HG03520 (cell line): ENCODE results near the gene BAG5.

Experiments
- ATAC-seq: cut with Tn5 transposase; IDR thresholded peaks from one replicate; pipeline ENCODE4 v1.9.1; 2021; ENCODE audit warnings: mild to moderate bottlenecking, moderate library complexity; ENCODE audit not compliant: unreplicated experiment

The BAG5 gene

DNA sequence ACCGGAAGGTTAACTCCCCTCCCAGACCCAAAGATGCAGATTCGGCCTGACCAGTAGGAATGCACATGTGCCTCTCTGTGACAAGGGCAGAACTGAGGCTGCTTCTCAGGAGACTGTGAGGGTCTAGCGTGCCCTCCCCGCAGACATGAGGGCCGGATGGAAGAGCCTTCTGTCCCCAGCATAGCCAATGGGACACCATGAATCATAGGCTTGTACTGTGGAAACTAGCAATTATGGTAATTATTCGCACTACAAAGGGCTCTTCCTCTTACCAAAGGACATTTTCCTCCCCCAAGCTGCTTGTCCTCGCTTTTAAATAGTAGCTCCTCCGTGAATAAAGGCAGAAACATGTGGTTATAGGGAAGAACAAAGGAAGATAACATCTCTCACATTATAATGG, 6.5 kb upstream of the BAG5 start:
- no peak for ATAC-seq

DNA sequence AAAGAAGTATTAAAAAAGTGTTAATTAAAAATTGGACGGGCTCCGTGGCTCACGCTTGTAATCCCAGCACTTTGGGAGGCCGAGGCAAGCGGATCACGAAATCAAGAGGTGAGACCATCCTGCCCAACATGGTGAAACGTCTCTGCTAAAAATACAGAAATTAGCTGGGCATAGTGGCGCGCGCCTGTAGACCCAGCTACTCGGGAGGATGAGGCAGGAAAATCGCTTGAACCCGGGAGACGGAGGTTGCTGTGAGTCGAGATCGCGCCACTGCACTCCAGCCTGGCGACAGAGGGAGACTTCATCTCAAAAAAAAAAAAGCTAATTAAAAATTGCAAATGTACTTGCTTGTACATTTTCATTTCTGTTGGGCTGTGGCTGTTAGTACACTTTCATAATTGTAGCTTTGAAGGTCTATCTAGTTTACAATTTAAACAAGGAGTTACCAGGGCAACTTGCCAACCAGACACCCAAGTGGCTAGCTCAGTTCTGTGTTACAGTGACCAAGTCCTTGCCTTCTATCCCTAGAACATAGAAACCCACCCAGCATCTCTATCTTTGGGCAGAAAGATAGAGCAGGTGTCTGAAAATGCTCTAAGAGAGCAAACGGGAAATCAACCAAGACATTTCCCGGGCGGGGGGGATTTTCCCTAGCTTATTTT, 1.5 kb upstream of the BAG5 start:
- ATAC-seq = no peak

DNA sequence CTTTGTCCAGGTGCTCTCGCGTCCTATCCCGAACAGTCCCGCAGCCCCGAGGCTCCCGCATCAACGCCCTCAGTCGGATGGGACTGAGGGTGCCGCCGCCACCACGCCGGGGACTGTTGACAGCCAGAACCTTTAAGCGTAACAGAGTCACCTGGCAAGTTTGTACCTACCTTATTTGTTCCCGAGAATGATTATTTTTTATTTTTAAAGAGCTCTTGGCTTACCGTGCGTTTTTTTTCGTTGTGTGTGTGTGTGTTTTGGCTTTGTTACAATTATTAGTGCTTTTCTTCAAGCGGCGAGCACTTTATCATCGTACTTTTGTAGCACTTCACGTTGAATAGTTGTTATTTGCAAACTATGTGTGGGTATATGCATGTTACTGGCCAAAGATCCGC, 766 bp upstream of the BAG5 start:
- ATAC-seq = no peak

DNA sequence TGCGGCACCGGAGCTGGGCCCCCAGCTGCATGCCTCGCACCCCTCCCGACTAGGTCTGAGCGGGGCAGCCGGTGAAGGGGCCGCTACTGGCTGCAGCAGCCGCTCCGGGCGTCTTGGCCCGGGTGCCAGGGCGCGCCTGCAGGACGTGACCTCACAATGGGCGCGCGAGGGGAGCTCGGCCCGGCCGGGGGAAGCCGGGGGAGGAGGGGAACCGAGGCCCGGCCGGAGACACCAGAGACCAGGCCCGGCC, 353 bp downstream of the BAG5 start:
- no peak for ATAC-seq

DNA sequence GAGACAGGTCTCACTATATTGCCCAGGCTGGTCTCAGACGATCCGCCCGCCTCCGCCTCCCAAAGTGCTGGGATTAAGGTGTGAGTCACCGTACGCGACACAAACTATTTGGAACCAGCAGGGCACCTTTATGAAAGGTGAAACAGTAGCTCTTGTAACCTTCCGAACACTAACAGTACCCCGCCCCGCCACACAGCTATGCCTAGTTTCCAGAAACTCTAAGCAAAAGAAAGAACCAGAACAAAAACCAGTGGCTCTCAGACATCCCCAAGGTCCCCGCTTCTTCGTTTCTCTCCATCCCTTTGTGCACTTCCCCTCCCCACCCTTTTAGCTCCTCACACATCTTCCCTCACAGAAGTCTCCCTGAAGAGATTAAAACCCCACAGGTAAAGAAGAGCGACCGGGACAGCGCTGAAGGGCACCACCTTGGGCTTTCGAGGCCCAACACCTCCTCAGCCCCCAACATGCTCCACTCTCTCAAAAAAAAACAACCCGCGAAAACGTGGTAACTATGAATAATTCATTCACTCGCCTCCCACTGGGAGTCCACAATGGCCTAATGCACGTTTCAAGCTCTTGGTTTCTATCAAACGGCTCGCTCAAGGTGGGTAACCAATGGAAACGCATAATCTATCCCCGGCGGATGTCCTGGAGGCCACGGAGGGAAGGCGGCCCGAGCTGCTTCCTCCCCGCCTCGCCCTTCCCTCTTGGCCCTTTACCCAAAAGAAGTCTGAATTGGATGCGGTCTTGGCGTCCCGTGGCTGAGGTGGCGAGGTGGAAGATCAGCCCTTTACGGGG, 877 bp downstream of the BAG5 start:
- peak; percentile 1 for ATAC-seq

DNA sequence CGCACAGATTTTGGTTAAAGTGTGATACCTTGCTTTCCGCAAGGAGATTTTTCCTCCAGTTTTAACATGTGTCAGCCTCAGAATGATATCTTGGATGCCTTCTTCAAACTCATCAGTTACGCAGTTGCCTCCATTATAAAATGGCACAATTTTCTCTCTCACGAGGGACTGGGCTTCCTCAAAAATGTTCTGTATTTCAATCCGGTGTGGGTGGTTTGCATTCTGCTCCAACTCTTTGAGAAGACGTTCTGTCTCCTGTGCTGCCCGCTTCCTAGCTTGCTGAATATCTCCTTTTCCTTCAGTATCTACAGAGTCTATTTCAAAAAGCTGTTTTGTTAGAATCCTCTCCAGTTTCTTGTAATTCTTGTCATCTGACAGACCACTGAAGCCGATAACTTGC, 1.8 kb downstream of the BAG5 start:
- ATAC-seq = no peak

DNA sequence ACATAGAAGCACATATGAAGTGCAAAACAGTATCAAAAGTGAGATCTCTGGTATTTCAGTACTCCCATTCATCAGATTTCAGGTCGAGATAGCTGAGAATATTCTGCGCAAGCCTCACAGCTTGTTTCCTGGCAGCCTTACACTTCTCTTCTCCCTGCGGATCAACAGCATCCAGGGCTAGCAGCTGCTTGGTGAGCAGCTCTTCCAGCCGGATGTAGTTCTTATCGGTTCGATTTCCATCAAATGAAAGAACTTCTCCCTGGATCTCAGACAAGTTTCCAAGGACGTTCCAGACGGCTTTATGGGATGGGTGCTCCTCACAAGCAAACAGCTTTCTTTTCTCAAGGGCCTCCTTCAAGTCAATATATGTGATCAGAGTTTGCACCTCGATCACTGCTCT, 2.7 kb downstream of the BAG5 start:
- no peak for ATAC-seq

DNA sequence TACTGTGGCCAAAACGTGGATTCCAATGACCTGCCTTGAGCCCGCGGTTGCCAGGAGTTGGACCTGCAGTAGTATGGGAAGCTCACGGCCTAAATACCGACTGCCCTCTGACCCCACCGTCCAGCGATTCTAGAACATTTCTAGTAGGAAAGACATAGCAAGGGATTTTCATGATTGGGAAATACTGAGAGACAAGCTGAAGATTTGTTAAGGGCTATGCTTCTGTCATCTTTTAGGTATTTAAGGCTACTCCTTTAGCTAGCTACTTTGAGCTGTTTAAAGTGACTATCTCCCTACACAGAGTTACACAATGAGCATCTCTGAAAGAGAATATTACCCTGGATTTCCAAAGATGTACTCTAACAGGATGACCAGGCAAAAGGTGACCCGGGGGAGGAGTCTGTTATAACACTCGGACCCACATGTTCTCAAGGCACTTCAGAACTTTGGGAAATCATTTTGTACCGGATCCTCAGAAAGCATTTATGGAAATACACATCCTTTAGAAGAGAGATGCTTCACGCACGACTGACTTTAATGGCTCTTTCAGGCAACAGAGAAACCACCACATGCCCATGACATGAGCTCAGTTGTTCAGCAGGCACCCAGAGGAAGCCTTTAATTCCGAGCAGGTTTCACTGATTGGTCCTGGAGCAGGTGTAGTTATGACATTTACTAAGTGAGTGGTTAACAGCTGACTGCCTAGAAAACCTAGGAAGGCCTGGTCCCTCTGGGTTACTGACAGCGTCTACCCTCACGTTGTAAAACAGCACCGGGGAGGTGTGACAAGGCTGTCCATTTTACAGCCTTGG, 4.2 kb downstream of the BAG5 start:
- ATAC-seq = no peak

DNA sequence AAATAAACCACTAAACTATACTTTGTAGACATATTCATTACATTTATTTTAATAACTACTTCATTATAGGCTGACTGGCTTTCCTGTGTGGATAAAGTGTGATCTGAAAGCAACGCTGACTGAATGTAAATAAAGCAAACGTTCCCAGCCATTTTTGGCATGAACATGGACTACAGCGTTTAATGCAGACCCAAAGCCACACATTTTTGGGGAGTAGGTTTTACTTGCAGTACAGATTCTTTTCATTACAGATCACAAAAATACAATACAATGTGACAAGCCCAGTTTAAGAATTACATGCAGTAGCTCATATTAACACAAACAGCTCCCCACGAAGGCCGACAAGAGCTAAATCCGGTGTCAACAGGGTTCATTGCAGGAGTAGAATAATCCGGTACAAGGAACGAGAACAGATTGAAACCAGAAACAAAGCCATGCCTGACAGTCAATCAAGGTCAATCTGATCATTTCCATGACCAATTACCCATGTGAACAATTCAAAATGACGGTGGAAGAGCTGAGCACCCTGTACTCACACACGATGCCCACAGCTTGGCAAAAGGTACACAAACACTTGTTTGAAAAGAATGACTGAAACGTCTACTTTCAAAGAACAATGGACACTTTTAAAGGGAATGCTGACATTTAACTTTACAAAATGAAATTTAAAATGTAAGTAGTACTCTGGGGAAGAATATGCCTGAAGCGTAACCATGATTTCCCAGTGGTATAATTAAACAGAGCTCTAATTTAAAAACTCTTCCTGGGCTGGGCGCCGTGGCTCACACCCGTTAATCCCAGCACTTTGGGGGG, 5.3 kb downstream of the BAG5 start:
- ATAC-seq = no peak

DNA sequence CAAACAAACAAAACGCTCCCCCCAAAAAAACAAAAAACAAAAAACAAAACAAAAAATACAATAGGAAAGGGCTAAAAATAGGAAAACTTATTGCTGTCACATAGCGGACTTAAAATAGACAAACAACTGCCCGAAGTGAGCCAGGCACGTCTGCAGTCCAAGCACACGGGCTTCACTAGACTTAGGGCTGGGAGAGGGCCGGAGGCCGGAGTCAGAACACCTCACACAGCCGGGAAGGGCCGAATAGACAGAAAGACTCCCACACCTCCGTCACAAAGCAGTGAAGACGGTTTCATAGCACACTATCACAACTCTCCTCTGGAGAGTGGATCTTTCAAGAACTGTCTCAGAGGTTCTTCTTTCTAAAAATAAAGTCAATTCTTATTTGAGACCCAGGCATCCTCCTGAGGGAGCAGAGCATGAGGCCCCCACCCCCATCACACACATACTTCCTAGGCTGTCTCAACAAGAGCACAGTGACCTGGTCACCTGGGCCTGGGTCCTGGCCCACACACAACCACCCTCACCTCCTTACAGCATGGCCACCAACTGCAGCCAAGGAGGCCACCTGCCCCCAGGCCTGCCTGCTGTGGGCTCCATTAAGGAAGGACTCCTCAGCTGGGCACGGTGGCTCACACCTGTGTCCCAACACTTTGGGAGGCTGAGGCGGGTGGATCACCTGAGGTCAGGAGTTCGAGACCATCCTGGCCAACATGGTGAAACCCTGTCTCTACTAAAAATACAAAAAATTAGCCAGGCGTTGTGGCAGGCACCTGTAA, 6.7 kb downstream of the BAG5 start:
- ATAC-seq = no peak

DNA sequence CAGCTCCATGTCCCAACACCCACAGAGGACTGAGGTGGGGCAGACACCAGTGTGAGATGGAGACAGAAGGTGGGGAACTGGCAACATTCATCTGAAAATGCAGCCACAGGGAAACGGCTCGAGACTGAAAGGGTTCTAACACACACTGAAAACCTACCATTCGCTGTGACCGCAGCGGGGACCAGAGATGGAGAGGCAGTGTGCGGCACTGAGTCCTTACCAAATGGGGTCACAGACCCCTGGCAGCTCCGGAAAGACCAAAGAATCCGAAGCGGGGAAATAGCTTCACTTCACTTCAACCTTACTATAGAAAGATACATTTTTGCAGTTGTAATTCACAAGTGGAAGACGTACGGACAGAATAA, 9.6 kb downstream of the BAG5 start:
- ATAC-seq = no peak

DNA sequence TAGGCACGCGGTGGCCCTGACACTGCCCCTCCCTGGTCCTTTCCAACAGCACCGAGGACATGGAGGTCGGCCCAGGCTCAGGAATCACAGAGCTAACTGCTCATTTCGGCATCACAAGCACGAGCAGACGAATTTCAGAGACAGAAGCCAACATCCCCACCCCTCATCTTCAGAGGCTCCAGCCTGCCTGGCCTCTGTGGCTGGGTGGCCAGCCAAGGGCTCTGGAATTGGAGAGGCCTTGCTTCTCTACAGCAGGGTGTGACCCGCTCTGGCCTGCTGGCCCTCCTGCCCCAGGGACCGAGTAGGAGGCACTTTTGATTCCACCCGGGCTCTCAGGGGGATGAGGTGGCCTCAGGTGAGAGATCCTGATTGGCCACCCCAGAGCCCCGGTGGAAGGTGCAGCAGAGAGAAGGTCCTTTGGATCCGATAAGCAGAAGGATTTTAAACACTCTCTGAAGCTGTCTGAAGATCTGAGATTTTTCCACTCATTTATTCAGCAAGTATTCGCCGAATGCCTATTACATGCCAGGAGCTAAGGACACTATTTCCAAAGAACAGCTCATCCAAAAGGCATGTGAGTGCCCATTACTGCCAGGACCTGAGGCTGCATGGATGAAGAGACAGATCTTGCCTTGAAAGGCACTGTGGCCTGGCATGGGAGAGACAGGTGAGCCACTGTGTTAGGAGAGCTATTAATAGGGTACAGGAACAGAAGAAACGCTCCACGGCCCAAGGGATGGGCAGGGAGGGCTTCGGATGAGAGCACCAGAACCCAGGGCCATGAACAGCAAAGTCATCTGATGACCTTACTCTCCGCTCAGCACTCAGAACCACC, 10.2 kb downstream of the BAG5 start:
- ATAC-seq = no peak

DNA sequence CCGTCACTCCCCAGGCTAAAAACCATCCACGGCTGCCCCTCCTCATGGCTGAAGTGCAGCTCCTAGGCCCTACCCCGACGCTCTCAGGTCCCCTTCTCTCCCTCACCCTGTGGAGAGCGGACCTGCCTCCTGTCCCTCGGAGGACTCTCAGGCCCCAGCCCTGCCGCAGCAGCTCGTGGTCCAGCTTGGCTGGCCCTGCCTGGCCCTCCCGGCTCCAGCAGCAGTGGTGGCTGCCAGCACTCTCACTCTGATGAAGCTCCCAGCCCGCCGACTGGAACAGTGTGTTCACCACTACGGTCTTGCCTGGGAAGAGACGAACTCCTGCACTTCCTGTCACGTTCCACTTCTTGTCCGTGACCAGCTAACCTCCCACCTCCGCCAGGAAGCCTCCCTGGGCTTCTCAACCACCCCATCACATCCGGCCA, 11.1 kb downstream of the BAG5 start:
- no peak for ATAC-seq

DNA sequence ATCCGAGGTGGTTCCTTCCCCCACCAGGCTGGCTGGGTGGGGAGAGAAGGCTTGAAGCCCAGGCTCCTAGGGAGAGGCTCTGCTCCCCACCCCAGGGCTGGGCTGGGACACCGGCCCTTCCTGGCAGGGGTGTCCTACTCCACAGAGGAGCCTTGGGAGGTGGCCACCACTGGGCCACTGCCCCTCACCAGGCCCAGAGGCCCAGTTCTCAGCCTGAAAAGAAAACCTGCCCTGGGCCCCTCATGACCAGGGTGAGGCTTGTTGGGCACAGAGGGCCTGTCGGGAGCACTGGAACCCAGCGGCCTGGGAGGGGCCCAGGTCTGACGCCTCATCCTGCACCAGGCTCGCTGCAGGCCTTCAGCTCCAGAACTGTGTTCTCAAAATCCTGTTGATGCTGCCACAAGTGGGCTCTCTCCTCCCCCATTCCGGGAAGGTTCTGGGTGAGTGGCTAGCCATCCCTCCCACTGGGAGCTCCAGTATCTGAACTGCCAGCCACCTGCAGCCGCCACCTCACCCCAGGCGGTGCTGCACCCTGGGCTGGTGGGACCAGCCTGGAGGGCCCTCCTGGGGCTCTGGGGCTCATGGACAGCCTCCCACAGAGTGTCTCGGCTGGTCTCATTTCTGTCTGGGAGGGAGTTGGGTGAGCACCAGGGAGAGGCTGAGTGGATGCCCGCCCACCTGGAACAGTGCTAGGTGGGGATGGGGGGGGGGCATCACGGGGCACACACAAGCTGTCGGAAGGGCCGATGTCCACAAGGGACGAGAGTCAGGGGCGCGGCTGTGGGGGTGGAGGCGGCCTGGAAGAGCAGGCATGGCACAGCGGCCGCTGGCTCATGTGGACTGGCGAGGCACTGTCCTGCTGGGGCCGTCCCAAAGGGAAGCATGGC, 11.8 kb downstream of the BAG5 start:
- no peak for ATAC-seq

DNA sequence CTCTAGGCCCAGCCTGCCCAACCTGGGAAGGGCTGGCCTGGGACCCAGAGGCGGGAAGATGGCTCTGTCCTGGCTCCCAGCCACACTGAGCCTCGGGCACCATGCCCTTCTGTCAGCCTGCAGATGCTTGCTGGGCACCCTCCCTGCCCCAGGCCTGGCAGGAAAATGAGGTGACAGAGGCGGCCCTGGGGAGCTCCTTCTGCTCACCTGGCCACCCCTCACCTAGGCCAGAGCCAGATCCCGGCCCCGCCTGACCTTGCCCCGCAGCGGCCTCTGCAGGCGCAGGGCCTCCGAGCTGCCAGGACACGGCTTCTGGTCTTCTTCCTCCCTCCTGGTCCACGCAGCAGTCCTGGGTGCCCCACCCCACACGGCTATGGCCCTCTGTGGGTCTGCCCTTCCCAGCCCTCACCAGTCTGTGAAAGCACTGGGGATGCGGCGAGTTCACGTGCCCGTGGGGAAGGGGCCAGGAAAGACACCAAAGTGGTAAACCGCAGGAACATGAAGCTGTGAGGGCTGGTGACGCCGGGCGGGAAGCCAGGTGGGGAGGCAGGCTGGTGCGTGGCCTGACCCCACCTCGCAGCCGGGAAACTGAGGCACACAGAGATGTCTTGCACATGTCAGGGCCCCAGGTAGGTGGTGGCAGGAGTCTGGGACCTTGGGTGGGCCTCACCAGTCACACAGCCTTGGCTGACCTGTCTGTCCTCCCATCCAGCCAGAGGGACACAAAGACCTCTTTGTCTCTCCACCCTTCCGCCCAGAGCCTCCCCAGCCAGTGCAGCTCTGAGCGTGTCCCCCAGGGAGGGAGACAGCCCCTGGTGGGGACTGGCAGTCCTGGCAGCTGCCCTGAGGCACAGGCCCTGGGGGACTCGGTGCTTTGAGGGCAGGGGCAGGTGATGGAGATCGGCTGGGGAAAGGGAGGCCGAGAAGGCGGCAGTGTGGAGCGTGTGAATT, 12.8 kb downstream of the BAG5 start:
- ATAC-seq = no peak

DNA sequence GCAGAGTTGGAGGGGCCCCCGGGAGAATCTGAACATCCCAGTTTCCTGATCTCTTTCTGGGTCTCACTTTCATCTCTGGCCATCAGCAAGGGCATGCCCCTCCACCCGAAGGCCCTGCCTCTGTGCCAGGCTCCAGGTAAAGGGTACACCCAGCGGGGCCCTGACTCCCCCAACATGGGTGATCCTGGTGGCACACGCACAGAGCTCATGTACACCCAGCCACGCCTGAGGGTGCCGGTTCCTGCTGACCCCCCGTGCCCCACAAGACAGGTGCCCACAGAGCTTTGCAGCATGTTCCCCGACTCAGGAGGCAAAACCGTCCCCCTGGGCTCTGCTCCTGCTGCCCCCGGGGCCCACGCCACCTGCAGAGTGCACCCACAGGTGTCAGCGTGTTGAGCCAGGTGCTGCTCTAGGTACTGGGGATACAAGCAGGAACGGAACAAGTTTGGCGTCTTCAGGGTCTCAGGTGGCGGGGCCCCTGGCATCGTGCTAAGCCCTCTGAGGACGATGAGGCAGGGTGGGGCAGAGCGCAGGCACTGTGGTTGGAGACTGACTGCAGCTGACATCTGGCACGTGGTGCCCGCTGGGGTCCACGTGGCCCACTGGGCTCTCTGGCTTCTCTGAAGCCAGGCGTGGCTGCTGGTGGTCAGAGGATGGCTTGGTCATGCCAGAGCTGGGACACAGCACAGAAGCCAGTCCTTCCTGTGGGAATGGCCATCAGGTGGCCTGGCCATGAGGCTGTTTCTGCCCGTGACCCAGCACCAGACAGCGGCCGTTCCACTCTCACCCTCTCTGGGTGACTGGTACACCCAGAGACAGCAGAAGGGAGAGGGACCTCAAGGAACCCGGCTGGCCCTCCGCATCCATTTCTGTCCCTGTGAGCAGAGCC, 13.8 kb downstream of the BAG5 start:
- ATAC-seq = no peak
